ENCODE results near the gene NTPCR.
"Not testable (repeated sequence)": the region's sequence is repeated elsewhere in the genome, so short reads cannot be mapped to it uniquely, and the experiment has no call there.

The NTPCR gene

DNA sequence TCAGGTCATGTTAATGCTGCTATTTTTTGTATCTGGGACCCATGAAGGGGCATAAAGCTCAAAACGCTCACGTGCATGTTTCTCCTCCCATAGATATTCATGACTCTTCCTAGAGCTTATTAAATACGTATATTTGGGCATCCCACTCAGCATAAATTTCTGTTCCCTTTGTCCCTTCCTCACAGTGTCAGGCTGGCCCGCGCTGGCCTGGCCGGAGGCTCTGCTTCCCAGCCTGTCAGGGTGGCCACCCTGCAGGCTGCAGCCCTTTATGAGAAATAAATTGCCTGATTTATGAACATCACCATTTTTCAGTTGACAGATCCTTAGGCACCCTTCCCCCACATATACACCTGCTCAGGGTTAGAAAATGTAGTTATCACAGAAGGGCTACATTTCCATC is 44.0 kb upstream of the NTPCR start:
- TF ChIP-seq CTCF (conservative IDR thresholded peaks at IDR 0.05), result no peak
- no peak overlapping the region for H3K27ac ChIP-seq

GRCh38 chr1:232908831-232909230 is 41.6 kb upstream of the NTPCR start:
- H3K27ac ChIP-seq, result no peak overlapping the region
- no peak for TF ChIP-seq CTCF (conservative IDR thresholded peaks at IDR 0.05)

DNA sequence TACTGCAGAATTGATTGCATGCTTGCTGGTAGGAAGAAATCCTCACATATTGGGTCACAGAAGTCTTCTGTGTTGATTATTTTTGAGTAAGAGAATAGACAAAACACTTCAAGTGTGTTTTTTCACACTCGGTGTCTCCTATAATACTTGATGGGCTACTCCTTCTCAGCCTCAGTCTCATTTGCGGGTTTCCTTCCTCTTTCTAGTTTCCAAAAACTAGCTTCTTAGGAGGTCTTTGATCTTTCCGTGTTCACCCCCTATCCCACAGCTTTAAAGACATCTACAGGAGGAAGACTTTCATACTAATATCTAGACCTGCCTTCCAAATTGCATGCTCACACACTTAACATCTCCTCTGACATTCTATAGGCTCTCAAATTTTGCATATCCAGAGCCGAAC is 40.7 kb upstream of the NTPCR start:
- H3K27ac ChIP-seq, result no peak overlapping the region
- no peak for TF ChIP-seq CTCF (conservative IDR thresholded peaks at IDR 0.05)

DNA sequence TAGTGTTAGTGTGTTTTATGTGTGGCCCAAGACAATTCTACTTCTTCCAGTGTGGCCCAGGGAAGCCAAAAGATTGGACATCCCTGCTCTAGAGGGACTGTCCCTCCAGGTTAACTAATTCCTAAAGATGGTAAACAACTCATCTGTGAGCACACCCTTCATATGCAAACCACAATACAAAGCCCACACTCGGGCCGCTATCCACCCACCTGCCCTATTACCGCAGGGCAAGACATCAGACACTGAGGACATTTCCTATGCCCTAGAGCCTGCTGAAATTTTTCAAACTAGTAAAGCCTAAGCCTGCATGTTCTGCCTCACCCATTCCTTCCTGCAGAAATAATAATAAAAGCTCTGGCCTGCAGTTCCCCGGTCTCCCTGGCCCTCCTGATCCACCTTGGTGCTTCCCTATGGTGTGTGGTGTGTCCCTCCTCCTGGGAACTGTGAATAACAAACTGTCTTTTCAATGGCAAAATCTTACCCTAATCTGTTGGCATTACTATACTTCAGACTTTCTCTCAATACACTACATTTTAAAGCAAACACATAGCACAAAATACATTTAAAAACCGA is 39.3 kb upstream of the NTPCR start:
- H3K27ac ChIP-seq, result no peak overlapping the region
- no peak for TF ChIP-seq CTCF (conservative IDR thresholded peaks at IDR 0.05)

GRCh38 chr1:232912845-232913580 is 37.4 kb upstream of the NTPCR start:
- no peak for TF ChIP-seq CTCF (conservative IDR thresholded peaks at IDR 0.05)
- H3K27ac ChIP-seq, result peak overlapping the region; percentile 41

DNA sequence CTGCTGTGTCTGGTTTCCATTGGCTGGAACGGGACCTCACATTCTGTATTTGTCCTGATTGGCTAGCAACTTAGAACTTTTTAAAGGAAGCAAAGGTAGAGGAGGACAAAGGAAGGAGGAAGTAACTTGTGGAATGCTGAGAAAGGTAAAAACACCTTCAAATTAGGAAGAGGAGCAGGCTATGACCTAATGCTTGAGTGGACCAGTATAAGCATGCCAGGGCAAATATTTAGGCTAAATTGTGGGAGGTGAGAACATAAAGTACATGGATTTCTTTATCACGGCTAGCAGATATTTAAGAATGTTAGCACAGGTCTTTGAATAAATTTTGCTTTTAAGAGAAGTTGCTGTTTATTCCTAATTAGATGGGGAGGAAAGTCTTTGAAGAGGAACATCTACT is 36.1 kb upstream of the NTPCR start:
- H3K27ac ChIP-seq, result not testable (repeated sequence)

GRCh38 chr1:232915212-232915611 is 35.2 kb upstream of the NTPCR start:
- TF ChIP-seq CTCF (conservative IDR thresholded peaks at IDR 0.05), result no peak
- H3K27ac ChIP-seq, result no peak overlapping the region

- no peak overlapping the region for H3K27ac ChIP-seq
- no peak for TF ChIP-seq CTCF (conservative IDR thresholded peaks at IDR 0.05)
Measured at GRCh38 chr1:232917053-232917452, 33.4 kb upstream of the NTPCR start.
